AG04450 (cell line): ENCODE measurements around the gene VENTX. TPM values are rescaled to one million over a fixed set of nuclear protein-coding genes. Genes with fewer than 3 reads are reported as not detected.

Experiments used
- CTCF ChIA-PET: fragments of 300-600, 350-600 bp; formaldehyde crosslinking; extraction: SDS; loops from one replicate; lab custom pipeline; 2022; ENCODE audit warnings: antibody characterized with exemption, inconsistent platforms; lab: Charles Lee
- POLR2A ChIA-PET: fragments of 350-600 bp; formaldehyde crosslinking; extraction: SDS; loops from one replicate; lab custom pipeline; 2021; ENCODE audit warnings: antibody characterized with exemption, inconsistent platforms; lab: Yijun Ruan, JAX
- DNase-seq: peaks from one replicate; pipeline ENCODE4 v3.0.0-alpha.2; 2011; ENCODE audit warnings: low read depth, low spot score
- H3K27ac ChIP-seq: one replicate; pipeline ENCODE4 v1.5.1; 2012; ENCODE audit warnings: low read depth, low read length, control low read depth
- H3K27me3 ChIP-seq: one replicate; pipeline ENCODE4 v1.6.0; 2012; ENCODE audit warnings: low read length; ENCODE audit not compliant: control insufficient read depth, insufficient read depth
- H3K4me3 ChIP-seq: 2 replicates; pipeline ENCODE4 v1.5.1; 2011; ENCODE audit warnings: mild to moderate bottlenecking, low read depth, low read length, control low read depth
- H3K9me3 ChIP-seq: 2 replicates; pipeline ENCODE4 v1.5.1; 2012; ENCODE audit warnings: low read length; ENCODE audit not compliant: control insufficient read depth, insufficient read depth
- CTCF ChIP-seq: IDR thresholded peaks from 2 replicates; pipeline ENCODE4 v1.5.1; 2011; ENCODE audit warnings: low read depth, low read length, control low read depth, inconsistent platforms
- polyA plus RNA-seq: library from polyadenylated mRNA; depleted of rRNA; stranded (reverse); fragments of >200 nt; gene quantifications from 2 replicates; pipeline ENCODE4 v1.2.3, GENCODE V29; 2011

Gene VENTX
- polyA plus RNA-seq, 1 experiment = not detected

- ChIA-PET POLR2A (no interaction called here), CTCF (interaction anchor here (1.4 kb wide), 1 partner anchor 59 kb away, joined by 4 read pairs; no protein-coding TSS in a partner anchor)
- H3K4me3 ChIP-seq = no peak overlapping the region
- no peak for DNase-seq
- no peak overlapping the region for H3K27ac ChIP-seq
- TF ChIP-seq CTCF = no peak
- H3K27me3 ChIP-seq = peaks cover 17% of the 10 kb centered on the region
- no peaks in the 10 kb centered on the region; the same call in 1 of the 2 replicates for H3K9me3 ChIP-seq
Observed at GRCh38 chr10:133247681-133248333, 10.2 kb downstream of the VENTX start.

GRCh38 chr10:133248334-133248715 is 10.7 kb downstream of the VENTX start:
- POLR2A ChIA-PET = no interaction called here

GRCh38 chr10:133249094-133249780 is 11.6 kb downstream of the VENTX start:
- H3K4me3 ChIP-seq = no peak overlapping the region
- no peaks in the 10 kb centered on the region; the same call in 1 of the 2 replicates for H3K9me3 ChIP-seq
- CTCF ChIA-PET = no interaction called here
- no peak overlapping the region for H3K27ac ChIP-seq
- POLR2A ChIA-PET = no interaction called here
- no peak for DNase-seq
- TF ChIP-seq CTCF = no peak
- peaks cover 17% of the 10 kb centered on the region for H3K27me3 ChIP-seq

More at GRCh38 chr10:133248334-133248715, 10.7 kb downstream of the VENTX start:
- no peak for DNase-seq
- no peak overlapping the region for H3K4me3 ChIP-seq
- CTCF ChIA-PET = no interaction called here
- H3K27me3 ChIP-seq = peaks cover 17% of the 10 kb centered on the region
- no peak for TF ChIP-seq CTCF
- no peak overlapping the region for H3K27ac ChIP-seq
- H3K9me3 ChIP-seq = no peaks in the 10 kb centered on the region; the same call in 1 of the 2 replicates

- no peak for TF ChIP-seq CTCF
Observed at GRCh38 chr10:133249975-133250754, 12.5 kb downstream of the VENTX start.

More at GRCh38 chr10:133249975-133250754, 12.5 kb downstream of the VENTX start:
- H3K27ac ChIP-seq = no peak overlapping the region
- ChIA-PET CTCF (no interaction called here), POLR2A (no interaction called here)
- H3K4me3 ChIP-seq = no peak overlapping the region
- H3K9me3 ChIP-seq = no peaks in the 10 kb centered on the region; the same call in 1 of the 2 replicates
- DNase-seq = no peak
- peaks cover 17% of the 10 kb centered on the region for H3K27me3 ChIP-seq
